ENCODE results near the gene LRRC25.

LRRC25 gene

GRCh38 chr19:18397242-18398202 is at the start of gene LRRC25:
Gene LRRC25, minus strand, starts transcription at chr19:18397622. Its CDS starts 659 bp downstream, at chr19:18396963.
- Histone ChIP-seq H3K9me3 (ENCODE audit: control insufficient read depth, insufficient read depth, low read length) (no peaks in the 10 kb centered on the region), H3K9ac (ENCODE audit: low read depth, low read length) (no peak within 1 kb of the TSS), H3K36me3 (ENCODE audit: control insufficient read depth, insufficient read depth, low read length) (no peaks in the 10 kb centered on the region), H3K4me3 (ENCODE audit: low read depth, low read length) (no peak within 1 kb of the TSS), H3K27me3 (ENCODE audit: control insufficient read depth, insufficient read depth, low read length) (no peaks in the 10 kb centered on the region), H3K27ac (ENCODE audit: low read depth, low read length) (no peak within 1 kb of the TSS), H3K4me1 (ENCODE audit: control insufficient read depth, insufficient read depth, low read length) (no peaks in the 10 kb centered on the region)

GRCh38 chr19:18446811-18447359 is 49.5 kb upstream of the LRRC25 start:
- no peak overlapping the region for H3K9ac ChIP-seq (ENCODE audit: low read depth, low read length)
- H3K4me3 ChIP-seq (ENCODE audit: low read depth, low read length), result no peak overlapping the region
- H3K27ac ChIP-seq (ENCODE audit: low read depth, low read length), result no peak overlapping the region
- H3K9me3 ChIP-seq (ENCODE audit: control insufficient read depth, insufficient read depth, low read length), result no peaks in the 10 kb centered on the region
- no peaks in the 10 kb centered on the region for H3K27me3 ChIP-seq (ENCODE audit: control insufficient read depth, insufficient read depth, low read length)
- H3K4me1 ChIP-seq (ENCODE audit: control insufficient read depth, insufficient read depth, low read length), result no peaks in the 10 kb centered on the region
- peaks cover 56% of the 10 kb centered on the region for H3K36me3 ChIP-seq (ENCODE audit: control insufficient read depth, insufficient read depth, low read length)

GRCh38 chr19:18446145-18446810 is 48.9 kb upstream of the LRRC25 start:
- Histone ChIP-seq H3K36me3 (ENCODE audit: control insufficient read depth, insufficient read depth, low read length) (peaks cover 56% of the 10 kb centered on the region), H3K4me3 (ENCODE audit: low read depth, low read length) (no peak overlapping the region), H3K9ac (ENCODE audit: low read depth, low read length) (no peak overlapping the region), H3K27me3 (ENCODE audit: control insufficient read depth, insufficient read depth, low read length) (no peaks in the 10 kb centered on the region), H3K4me1 (ENCODE audit: control insufficient read depth, insufficient read depth, low read length) (no peaks in the 10 kb centered on the region), H3K9me3 (ENCODE audit: control insufficient read depth, insufficient read depth, low read length) (no peaks in the 10 kb centered on the region), H3K27ac (ENCODE audit: low read depth, low read length) (no peak overlapping the region)

- Histone ChIP-seq H3K9ac (ENCODE audit: low read depth, low read length) (no peak overlapping the region), H3K36me3 (ENCODE audit: control insufficient read depth, insufficient read depth, low read length) (peaks cover 52% of the 10 kb centered on the region)
These were observed 48.0 kb upstream of the LRRC25 start for GRCh38 chr19:18445262-18445948.

GRCh38 chr19:18444513-18444912 is 47.1 kb upstream of the LRRC25 start:
- Histone ChIP-seq H3K9me3 (ENCODE audit: control insufficient read depth, insufficient read depth, low read length) (no peaks in the 10 kb centered on the region), H3K9ac (ENCODE audit: low read depth, low read length) (no peak overlapping the region), H3K4me1 (ENCODE audit: control insufficient read depth, insufficient read depth, low read length) (peaks cover 4% of the 10 kb centered on the region), H3K4me3 (ENCODE audit: low read depth, low read length) (no peak overlapping the region), H3K27me3 (ENCODE audit: control insufficient read depth, insufficient read depth, low read length) (no peaks in the 10 kb centered on the region), H3K27ac (ENCODE audit: low read depth, low read length) (no peak overlapping the region), H3K36me3 (ENCODE audit: control insufficient read depth, insufficient read depth, low read length) (peaks cover 43% of the 10 kb centered on the region)

More at GRCh38 chr19:18445262-18445948, 48.0 kb upstream of the LRRC25 start:
- Histone ChIP-seq H3K9me3 (ENCODE audit: control insufficient read depth, insufficient read depth, low read length) (no peaks in the 10 kb centered on the region), H3K4me1 (ENCODE audit: control insufficient read depth, insufficient read depth, low read length) (no peaks in the 10 kb centered on the region), H3K27me3 (ENCODE audit: control insufficient read depth, insufficient read depth, low read length) (no peaks in the 10 kb centered on the region), H3K27ac (ENCODE audit: low read depth, low read length) (no peak overlapping the region), H3K4me3 (ENCODE audit: low read depth, low read length) (no peak overlapping the region)

- peaks cover 38% of the 10 kb centered on the region for H3K36me3 ChIP-seq (ENCODE audit: control insufficient read depth, insufficient read depth, low read length)
- H3K27ac ChIP-seq (ENCODE audit: low read depth, low read length), result no peak overlapping the region
- no peak overlapping the region for H3K4me3 ChIP-seq (ENCODE audit: low read depth, low read length)
- no peak overlapping the region for H3K9ac ChIP-seq (ENCODE audit: low read depth, low read length)
- no peaks in the 10 kb centered on the region for H3K9me3 ChIP-seq (ENCODE audit: control insufficient read depth, insufficient read depth, low read length)
- H3K4me1 ChIP-seq (ENCODE audit: control insufficient read depth, insufficient read depth, low read length), result peaks cover 10% of the 10 kb centered on the region
- no peaks in the 10 kb centered on the region for H3K27me3 ChIP-seq (ENCODE audit: control insufficient read depth, insufficient read depth, low read length)
These were observed 46.4 kb upstream of the LRRC25 start for GRCh38 chr19:18443831-18444230.

GRCh38 chr19:18443406-18443805 is 46.0 kb upstream of the LRRC25 start:
- H3K27me3 ChIP-seq (ENCODE audit: control insufficient read depth, insufficient read depth, low read length), result no peaks in the 10 kb centered on the region
- peaks cover 34% of the 10 kb centered on the region for H3K36me3 ChIP-seq (ENCODE audit: control insufficient read depth, insufficient read depth, low read length)
- H3K4me1 ChIP-seq (ENCODE audit: control insufficient read depth, insufficient read depth, low read length), result peaks cover 15% of the 10 kb centered on the region
- no peak overlapping the region for H3K4me3 ChIP-seq (ENCODE audit: low read depth, low read length)
- no peak overlapping the region for H3K27ac ChIP-seq (ENCODE audit: low read depth, low read length)
- H3K9me3 ChIP-seq (ENCODE audit: control insufficient read depth, insufficient read depth, low read length), result no peaks in the 10 kb centered on the region
- H3K9ac ChIP-seq (ENCODE audit: low read depth, low read length), result no peak overlapping the region

- Histone ChIP-seq H3K27ac (ENCODE audit: low read depth, low read length) (no peak overlapping the region), H3K4me1 (ENCODE audit: control insufficient read depth, insufficient read depth, low read length) (peaks cover 15% of the 10 kb centered on the region)
These were observed 45.5 kb upstream of the LRRC25 start for GRCh38 chr19:18442941-18443340.

GRCh38 chr19:18441804-18442788 is 44.7 kb upstream of the LRRC25 start:
- peaks cover 15% of the 10 kb centered on the region for H3K4me1 ChIP-seq (ENCODE audit: control insufficient read depth, insufficient read depth, low read length)
- no peak overlapping the region for H3K4me3 ChIP-seq (ENCODE audit: low read depth, low read length)
- H3K9me3 ChIP-seq (ENCODE audit: control insufficient read depth, insufficient read depth, low read length), result no peaks in the 10 kb centered on the region
- H3K27ac ChIP-seq (ENCODE audit: low read depth, low read length), result no peak overlapping the region
- peaks cover 30% of the 10 kb centered on the region for H3K36me3 ChIP-seq (ENCODE audit: control insufficient read depth, insufficient read depth, low read length)
- H3K9ac ChIP-seq (ENCODE audit: low read depth, low read length), result no peak overlapping the region
- no peaks in the 10 kb centered on the region for H3K27me3 ChIP-seq (ENCODE audit: control insufficient read depth, insufficient read depth, low read length)

More at GRCh38 chr19:18442941-18443340, 45.5 kb upstream of the LRRC25 start:
- peaks cover 30% of the 10 kb centered on the region for H3K36me3 ChIP-seq (ENCODE audit: control insufficient read depth, insufficient read depth, low read length)
- H3K9me3 ChIP-seq (ENCODE audit: control insufficient read depth, insufficient read depth, low read length), result no peaks in the 10 kb centered on the region
- H3K4me3 ChIP-seq (ENCODE audit: low read depth, low read length), result no peak overlapping the region
- no peaks in the 10 kb centered on the region for H3K27me3 ChIP-seq (ENCODE audit: control insufficient read depth, insufficient read depth, low read length)
- H3K9ac ChIP-seq (ENCODE audit: low read depth, low read length), result no peak overlapping the region

All from HUES48 (cell line).